DND-41 (cell line): ENCODE measurements around the gene FRAT1.

ENCODE experiments used
- EZH2 ChIP-seq: IDR thresholded peaks from 3 replicates; pipeline ENCODE4 v1.6.1; 2012; ENCODE audit warnings: borderline replicate concordance, low read depth, mild to moderate bottlenecking, moderate library complexity, low read length, inconsistent platforms; ENCODE audit not compliant: severe bottlenecking
- TF ChIP-seq, protein P1 (sequence below): IDR thresholded peaks from 2 replicates; pipeline ENCODE4 v1.5.1; 2012; ENCODE audit warnings: borderline replicate concordance, low read length, moderate library complexity, mild to moderate bottlenecking; ENCODE audit not compliant: poor library complexity, severe bottlenecking; ENCODE audit errors: extremely low read depth

DNA sequence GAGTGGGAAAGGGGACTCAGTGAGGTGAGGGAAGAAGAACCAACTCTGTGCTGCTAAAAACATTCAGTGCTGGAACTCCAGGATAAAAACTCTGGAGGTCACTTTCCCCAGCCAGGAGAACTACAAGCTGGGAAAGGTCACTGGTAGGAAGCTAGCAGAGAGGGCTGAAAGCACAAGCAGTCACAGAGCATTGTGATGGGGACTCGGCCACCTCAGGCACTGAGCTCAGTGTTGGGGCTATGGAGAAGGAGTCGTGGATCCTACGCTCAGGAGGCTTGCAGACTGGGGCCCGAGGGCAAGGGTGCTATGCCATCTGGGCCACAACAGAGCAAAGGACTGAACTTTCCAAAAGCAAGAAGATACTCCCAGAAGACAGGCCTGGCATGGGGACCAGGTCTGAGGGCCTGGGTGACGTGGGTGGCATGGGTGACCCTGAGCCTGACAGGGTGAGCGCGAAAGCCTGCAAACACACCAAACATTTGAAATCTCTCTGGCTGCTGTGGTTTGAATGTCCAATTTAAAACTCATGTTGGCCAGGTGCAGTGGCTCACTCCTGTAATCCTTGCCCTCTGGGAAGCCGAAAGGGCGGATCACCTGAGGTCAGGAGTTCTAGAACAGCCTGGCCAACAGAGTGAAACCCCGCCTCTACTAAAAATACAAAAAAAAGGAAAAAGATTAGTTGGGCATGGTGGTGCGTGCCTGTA is 16.8 kb upstream of the FRAT1 start:
- TF ChIP-seq, protein P1, sequence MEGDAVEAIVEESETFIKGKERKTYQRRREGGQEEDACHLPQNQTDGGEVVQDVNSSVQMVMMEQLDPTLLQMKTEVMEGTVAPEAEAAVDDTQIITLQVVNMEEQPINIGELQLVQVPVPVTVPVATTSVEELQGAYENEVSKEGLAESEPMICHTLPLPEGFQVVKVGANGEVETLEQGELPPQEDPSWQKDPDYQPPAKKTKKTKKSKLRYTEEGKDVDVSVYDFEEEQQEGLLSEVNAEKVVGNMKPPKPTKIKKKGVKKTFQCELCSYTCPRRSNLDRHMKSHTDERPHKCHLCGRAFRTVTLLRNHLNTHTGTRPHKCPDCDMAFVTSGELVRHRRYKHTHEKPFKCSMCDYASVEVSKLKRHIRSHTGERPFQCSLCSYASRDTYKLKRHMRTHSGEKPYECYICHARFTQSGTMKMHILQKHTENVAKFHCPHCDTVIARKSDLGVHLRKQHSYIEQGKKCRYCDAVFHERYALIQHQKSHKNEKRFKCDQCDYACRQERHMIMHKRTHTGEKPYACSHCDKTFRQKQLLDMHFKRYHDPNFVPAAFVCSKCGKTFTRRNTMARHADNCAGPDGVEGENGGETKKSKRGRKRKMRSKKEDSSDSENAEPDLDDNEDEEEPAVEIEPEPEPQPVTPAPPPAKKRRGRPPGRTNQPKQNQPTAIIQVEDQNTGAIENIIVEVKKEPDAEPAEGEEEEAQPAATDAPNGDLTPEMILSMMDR, result no peak
- no peak for TF ChIP-seq EZH2
